ENCODE results near the gene LRP3.

LRP3 gene

DNA sequence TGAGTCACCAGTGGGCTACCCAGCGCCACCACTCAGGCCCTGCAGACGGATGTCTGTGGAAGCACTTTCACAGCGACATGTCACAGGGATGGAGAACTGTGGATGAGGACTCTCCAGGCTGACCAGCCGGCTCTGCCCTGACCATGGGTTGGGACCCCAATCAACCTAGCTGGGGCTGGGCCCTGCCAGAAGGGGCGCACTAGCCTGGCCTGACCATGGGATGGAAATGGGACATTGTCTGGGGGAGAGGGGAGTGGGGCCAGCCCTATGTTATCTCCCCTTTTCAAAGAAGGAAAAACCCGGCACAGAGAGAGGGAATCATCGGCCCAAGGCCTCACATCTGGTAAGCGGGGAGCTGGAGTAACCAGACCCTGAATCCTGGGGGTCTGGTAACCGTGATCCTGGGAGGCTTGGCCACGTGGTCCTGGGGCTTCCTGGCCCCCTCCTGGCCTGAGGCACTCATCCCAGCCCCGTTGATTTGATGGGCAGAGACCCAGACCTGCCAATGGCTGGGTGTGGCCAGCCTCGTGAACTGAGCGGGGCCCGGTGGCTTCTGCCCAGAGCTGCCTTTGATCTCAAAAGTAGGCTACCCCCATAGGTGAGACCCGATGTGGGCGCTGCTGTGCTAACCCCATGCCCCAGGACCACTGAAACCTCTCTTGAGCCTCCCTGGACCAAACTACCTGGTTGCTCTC is 42.7 kb downstream of the LRP3 start:
- Histone ChIP-seq H3K27ac (replicated peaks) (no peak overlapping the region), H3K4me3 (replicated peaks; ENCODE audit: insufficient read depth, low read length) (no peak overlapping the region), H3K27me3 (ENCODE audit: insufficient read depth, poor library complexity, severe bottlenecking) (no peaks in the 10 kb centered on the region)
- TF ChIP-seq, protein P1, sequence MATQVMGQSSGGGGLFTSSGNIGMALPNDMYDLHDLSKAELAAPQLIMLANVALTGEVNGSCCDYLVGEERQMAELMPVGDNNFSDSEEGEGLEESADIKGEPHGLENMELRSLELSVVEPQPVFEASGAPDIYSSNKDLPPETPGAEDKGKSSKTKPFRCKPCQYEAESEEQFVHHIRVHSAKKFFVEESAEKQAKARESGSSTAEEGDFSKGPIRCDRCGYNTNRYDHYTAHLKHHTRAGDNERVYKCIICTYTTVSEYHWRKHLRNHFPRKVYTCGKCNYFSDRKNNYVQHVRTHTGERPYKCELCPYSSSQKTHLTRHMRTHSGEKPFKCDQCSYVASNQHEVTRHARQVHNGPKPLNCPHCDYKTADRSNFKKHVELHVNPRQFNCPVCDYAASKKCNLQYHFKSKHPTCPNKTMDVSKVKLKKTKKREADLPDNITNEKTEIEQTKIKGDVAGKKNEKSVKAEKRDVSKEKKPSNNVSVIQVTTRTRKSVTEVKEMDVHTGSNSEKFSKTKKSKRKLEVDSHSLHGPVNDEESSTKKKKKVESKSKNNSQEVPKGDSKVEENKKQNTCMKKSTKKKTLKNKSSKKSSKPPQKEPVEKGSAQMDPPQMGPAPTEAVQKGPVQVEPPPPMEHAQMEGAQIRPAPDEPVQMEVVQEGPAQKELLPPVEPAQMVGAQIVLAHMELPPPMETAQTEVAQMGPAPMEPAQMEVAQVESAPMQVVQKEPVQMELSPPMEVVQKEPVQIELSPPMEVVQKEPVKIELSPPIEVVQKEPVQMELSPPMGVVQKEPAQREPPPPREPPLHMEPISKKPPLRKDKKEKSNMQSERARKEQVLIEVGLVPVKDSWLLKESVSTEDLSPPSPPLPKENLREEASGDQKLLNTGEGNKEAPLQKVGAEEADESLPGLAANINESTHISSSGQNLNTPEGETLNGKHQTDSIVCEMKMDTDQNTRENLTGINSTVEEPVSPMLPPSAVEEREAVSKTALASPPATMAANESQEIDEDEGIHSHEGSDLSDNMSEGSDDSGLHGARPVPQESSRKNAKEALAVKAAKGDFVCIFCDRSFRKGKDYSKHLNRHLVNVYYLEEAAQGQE (IDR thresholded peaks at IDR 0.05; ENCODE audit: insufficient replicate concordance, low read depth), result no peak
- no peak for TF ChIP-seq GABPA (IDR thresholded peaks at IDR 0.05; ENCODE audit: low read depth)
- no peak for TF ChIP-seq SPI1 (IDR thresholded peaks at IDR 0.05; ENCODE audit: borderline replicate concordance, low read depth)
- TF ChIP-seq CTCF (IDR thresholded peaks at IDR 0.05; ENCODE audit: insufficient read depth, low read length), result no peak
- TF ChIP-seq POLR2AphosphoS5 (IDR thresholded peaks at IDR 0.05; ENCODE audit: low read depth), result no peak
- no peak for DNase-seq (ENCODE audit: low read depth in 1 of 2, low spot score in 1 of 2)

GRCh38 chr19:33238481-33239149 is 44.5 kb downstream of the LRP3 start:
- DNase-seq (ENCODE audit: low read depth in 1 of 2, low spot score in 1 of 2), result no peak
- Histone ChIP-seq H3K27ac (replicated peaks) (no peak overlapping the region), H3K27me3 (ENCODE audit: insufficient read depth, poor library complexity, severe bottlenecking) (no peaks in the 10 kb centered on the region), H3K4me3 (replicated peaks; ENCODE audit: insufficient read depth, low read length) (no peak overlapping the region)
- TF ChIP-seq CTCF (IDR thresholded peaks at IDR 0.05; ENCODE audit: insufficient read depth, low read length), result no peak
- no peak for TF ChIP-seq GABPA (IDR thresholded peaks at IDR 0.05; ENCODE audit: low read depth)
- TF ChIP-seq, protein P1 (IDR thresholded peaks at IDR 0.05; ENCODE audit: insufficient replicate concordance, low read depth), result no peak
- TF ChIP-seq SPI1 (IDR thresholded peaks at IDR 0.05; ENCODE audit: borderline replicate concordance, low read depth), result no peak

GRCh38 chr19:33239223-33239975 is 45.3 kb downstream of the LRP3 start:
- TF ChIP-seq POLR2AphosphoS5 (IDR thresholded peaks at IDR 0.05; ENCODE audit: low read depth) (no peak), GABPA (IDR thresholded peaks at IDR 0.05; ENCODE audit: low read depth) (no peak), SPI1 (IDR thresholded peaks at IDR 0.05; ENCODE audit: borderline replicate concordance, low read depth) (no peak), CTCF (IDR thresholded peaks at IDR 0.05; ENCODE audit: insufficient read depth, low read length) (no peak)
- TF ChIP-seq, protein P1 (IDR thresholded peaks at IDR 0.05; ENCODE audit: insufficient replicate concordance, low read depth), result no peak
- Histone ChIP-seq H3K27me3 (ENCODE audit: insufficient read depth, poor library complexity, severe bottlenecking) (no peaks in the 10 kb centered on the region), H3K4me3 (replicated peaks; ENCODE audit: insufficient read depth, low read length) (no peak overlapping the region), H3K27ac (replicated peaks) (no peak overlapping the region)
- DNase-seq (ENCODE audit: low read depth in 1 of 2, low spot score in 1 of 2), result no peak

All from HL-60 (cell line).